ENCODE results near the gene MFNG. TPM values are rescaled to one million over a fixed set of nuclear protein-coding genes. Genes with fewer than 3 reads are reported as not detected.
A peak's percentile ranks its signal among the peaks of the same experiment; 100 is the strongest.
"Not testable (repeated sequence)": the region's sequence is repeated elsewhere in the genome, so short reads cannot be mapped to it uniquely, and the experiment has no call there.

The MFNG gene
- 75.4 TPM for total RNA-seq (ENCODE audit: unreplicated experiment)
- long read RNA-seq, transcript MFNG-201 (8 exons, 2,088 nt): major isoform, 66 of 92 reads
- long read RNA-seq, partial matches to known transcripts: 7 of 92 reads
- long read RNA-seq, other reads (novel, unspliced or antisense): 19 of 92 reads

DNA sequence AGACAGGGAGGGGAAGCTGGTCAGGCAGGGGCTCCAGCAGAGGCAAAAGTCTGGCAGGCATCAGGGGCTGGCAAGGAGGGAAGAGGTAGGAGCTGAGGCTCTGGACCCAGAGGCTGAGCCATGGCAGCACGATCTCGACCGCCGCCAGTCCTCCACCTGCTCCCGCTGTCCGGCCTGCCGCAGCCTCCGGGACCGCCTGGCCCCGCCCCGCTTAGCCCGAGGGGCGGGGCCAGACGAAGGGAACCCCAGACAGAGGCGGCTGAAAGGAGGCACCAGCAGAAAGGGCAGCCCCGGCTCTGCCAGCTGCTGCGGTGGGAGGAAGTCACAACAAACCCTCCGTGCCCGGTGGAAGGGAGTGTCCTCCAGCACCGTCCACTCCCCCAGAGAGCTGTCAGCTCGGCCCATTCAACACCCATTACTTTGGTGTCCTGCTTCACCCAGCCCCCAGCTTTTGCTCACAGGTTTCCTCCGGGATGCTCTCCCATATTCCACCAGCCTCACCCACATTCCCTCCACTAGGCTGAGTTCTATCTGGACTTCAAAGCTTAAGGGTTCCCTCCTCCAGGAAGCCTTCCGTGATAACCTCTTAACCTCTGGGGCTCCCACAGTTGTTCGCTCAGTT is at the start of gene MFNG:
MFNG (minus strand) TSS at position 161 of the 622 bp plus-strand sequence. CDS start 207 bp downstream, outside the sequence.
- DNase-seq (ENCODE audit: low spot score): peak; percentile 73
- Mint-ChIP-seq H3K27ac (ENCODE audit: unreplicated experiment) (peak within 1 kb of the TSS; percentile 84), H3K4me1 (ENCODE audit: unreplicated experiment) (peaks cover 48% of the 10 kb centered on the region), H3K27me3 (ENCODE audit: unreplicated experiment) (peaks cover 22% of the 10 kb centered on the region), H3K9me3 (ENCODE audit: unreplicated experiment) (no peaks in the 10 kb centered on the region), H3K4me3 (ENCODE audit: unreplicated experiment) (peak within 1 kb of the TSS; percentile 62), H3K36me3 (ENCODE audit: low read depth, unreplicated experiment) (peaks cover 17% of the 10 kb centered on the region)
- no peak for TF ChIP-seq CTCF (IDR thresholded peaks at IDR 0.05; ENCODE audit: unreplicated experiment)

DNA sequence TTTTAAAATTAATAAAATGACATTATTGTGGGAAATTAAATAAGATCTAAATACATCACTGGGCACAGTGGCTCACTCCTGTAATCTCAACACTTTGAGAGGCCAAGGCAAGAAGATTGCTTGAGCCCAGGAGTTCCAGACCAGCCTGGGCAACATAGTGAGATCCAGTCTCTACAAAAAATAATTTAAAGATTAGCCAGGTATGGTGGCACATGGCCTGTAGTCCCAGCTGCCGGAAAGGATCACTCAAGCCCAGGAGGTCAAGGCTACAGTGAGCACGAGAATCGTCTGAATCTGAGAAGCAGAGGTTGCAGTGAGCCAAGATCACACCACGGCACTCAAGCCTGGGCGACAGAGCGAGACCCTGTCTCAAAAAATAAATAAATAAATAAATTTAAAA is 49.0 kb upstream of the MFNG start:
- Mint-ChIP-seq H3K36me3 (ENCODE audit: low read depth, unreplicated experiment) (no peaks in the 10 kb centered on the region), H3K4me1 (ENCODE audit: unreplicated experiment) (peaks cover 6% of the 10 kb centered on the region), H3K27ac (ENCODE audit: unreplicated experiment) (no peak overlapping the region), H3K27me3 (ENCODE audit: unreplicated experiment) (no peaks in the 10 kb centered on the region), H3K9me3 (ENCODE audit: unreplicated experiment) (no peaks in the 10 kb centered on the region), H3K4me3 (ENCODE audit: unreplicated experiment) (no peak overlapping the region)
- no peak for DNase-seq (ENCODE audit: low spot score)
- TF ChIP-seq CTCF (IDR thresholded peaks at IDR 0.05; ENCODE audit: unreplicated experiment): no peak

- peaks cover 1% of the 10 kb centered on the region for H3K27me3 Mint-ChIP-seq (ENCODE audit: unreplicated experiment)
- H3K27ac Mint-ChIP-seq (ENCODE audit: unreplicated experiment): no peak overlapping the region
- no peak overlapping the region for H3K4me3 Mint-ChIP-seq (ENCODE audit: unreplicated experiment)
- no peak for DNase-seq (ENCODE audit: low spot score)
- H3K36me3 Mint-ChIP-seq (ENCODE audit: low read depth, unreplicated experiment): no peaks in the 10 kb centered on the region
- no peaks in the 10 kb centered on the region for H3K9me3 Mint-ChIP-seq (ENCODE audit: unreplicated experiment)
- TF ChIP-seq CTCF (IDR thresholded peaks at IDR 0.05; ENCODE audit: unreplicated experiment): no peak
- peaks cover 5% of the 10 kb centered on the region for H3K4me1 Mint-ChIP-seq (ENCODE audit: unreplicated experiment)
These were observed 48.3 kb upstream of the MFNG start for GRCh38 chr22:37534445-37534844.

DNA sequence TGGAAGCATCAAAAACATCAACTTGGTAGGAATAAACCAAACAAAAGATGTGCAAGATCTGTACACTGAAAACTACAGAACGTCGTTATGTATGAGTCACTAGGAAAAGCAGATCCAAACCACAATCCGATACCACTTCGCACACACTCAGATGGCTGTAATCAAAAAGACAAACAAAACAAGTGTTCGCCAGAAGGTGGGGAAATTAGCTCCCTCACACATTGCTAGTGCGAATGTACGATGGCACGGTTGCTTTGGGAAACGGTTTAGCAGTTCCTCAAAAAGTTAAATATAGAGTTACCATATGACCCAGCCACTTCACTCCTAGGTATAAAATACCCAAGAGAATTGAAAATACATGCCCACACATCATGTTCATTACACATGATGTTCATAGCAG is 47.8 kb upstream of the MFNG start:
- Mint-ChIP-seq H3K9me3 (ENCODE audit: unreplicated experiment) (no peaks in the 10 kb centered on the region), H3K27ac (ENCODE audit: unreplicated experiment) (no peak overlapping the region), H3K27me3 (ENCODE audit: unreplicated experiment) (peaks cover 1% of the 10 kb centered on the region), H3K4me3 (ENCODE audit: unreplicated experiment) (no peak overlapping the region), H3K36me3 (ENCODE audit: low read depth, unreplicated experiment) (no peaks in the 10 kb centered on the region), H3K4me1 (ENCODE audit: unreplicated experiment) (peaks cover 5% of the 10 kb centered on the region)
- TF ChIP-seq CTCF (IDR thresholded peaks at IDR 0.05; ENCODE audit: unreplicated experiment): no peak
- no peak for DNase-seq (ENCODE audit: low spot score)

- Mint-ChIP-seq H3K9me3 (ENCODE audit: unreplicated experiment) (no peaks in the 10 kb centered on the region), H3K4me1 (ENCODE audit: unreplicated experiment) (no peaks in the 10 kb centered on the region), H3K4me3 (ENCODE audit: unreplicated experiment) (no peak overlapping the region), H3K27me3 (ENCODE audit: unreplicated experiment) (peaks cover 7% of the 10 kb centered on the region), H3K36me3 (ENCODE audit: low read depth, unreplicated experiment) (no peaks in the 10 kb centered on the region), H3K27ac (ENCODE audit: unreplicated experiment) (no peak overlapping the region)
- no peak for TF ChIP-seq CTCF (IDR thresholded peaks at IDR 0.05; ENCODE audit: unreplicated experiment)
- no peak for DNase-seq (ENCODE audit: low spot score)
These were observed 43.6 kb upstream of the MFNG start for GRCh38 chr22:37529652-37530345.

DNA sequence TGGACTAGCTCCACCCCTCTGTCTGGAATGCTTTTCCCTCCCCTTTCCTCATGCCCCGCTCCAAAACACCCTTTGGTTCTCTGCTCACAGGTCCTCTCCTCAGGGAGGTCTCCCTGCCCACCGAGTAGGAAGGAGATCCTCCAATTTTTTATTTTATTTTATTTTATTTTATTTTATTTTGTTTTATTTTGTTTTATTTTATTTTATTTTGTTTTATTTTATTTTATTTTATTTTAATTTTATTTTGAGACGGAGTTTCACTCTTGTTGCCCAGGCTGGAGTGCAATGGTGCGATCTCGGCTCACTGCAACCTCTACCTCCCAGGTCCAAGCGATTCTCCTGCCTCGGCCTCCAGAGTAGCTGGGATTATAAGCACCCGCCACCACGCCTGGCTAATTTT is 41.8 kb upstream of the MFNG start:
- not testable (repeated sequence) for DNase-seq (ENCODE audit: low spot score); H3K27ac Mint-ChIP-seq (ENCODE audit: unreplicated experiment); H3K27me3 Mint-ChIP-seq (ENCODE audit: unreplicated experiment); H3K4me1 Mint-ChIP-seq (ENCODE audit: unreplicated experiment); H3K9me3 Mint-ChIP-seq (ENCODE audit: unreplicated experiment); H3K4me3 Mint-ChIP-seq (ENCODE audit: unreplicated experiment); H3K36me3 Mint-ChIP-seq (ENCODE audit: low read depth, unreplicated experiment)

- not testable (repeated sequence) for H3K36me3 Mint-ChIP-seq (ENCODE audit: low read depth, unreplicated experiment)
These were observed 41.0 kb upstream of the MFNG start for GRCh38 chr22:37527081-37527752.

More at GRCh38 chr22:37527081-37527752, 41.0 kb upstream of the MFNG start:
- not testable (repeated sequence) for H3K27ac Mint-ChIP-seq (ENCODE audit: unreplicated experiment); H3K27me3 Mint-ChIP-seq (ENCODE audit: unreplicated experiment); H3K9me3 Mint-ChIP-seq (ENCODE audit: unreplicated experiment); H3K4me3 Mint-ChIP-seq (ENCODE audit: unreplicated experiment); H3K4me1 Mint-ChIP-seq (ENCODE audit: unreplicated experiment); DNase-seq (ENCODE audit: low spot score)
